ENCODE measurements around the gene C10orf90.
"Not testable (repeated sequence)": the region's sequence is repeated elsewhere in the genome, so short reads cannot be mapped to it uniquely, and the experiment has no call there.

C10orf90 gene

DNA sequence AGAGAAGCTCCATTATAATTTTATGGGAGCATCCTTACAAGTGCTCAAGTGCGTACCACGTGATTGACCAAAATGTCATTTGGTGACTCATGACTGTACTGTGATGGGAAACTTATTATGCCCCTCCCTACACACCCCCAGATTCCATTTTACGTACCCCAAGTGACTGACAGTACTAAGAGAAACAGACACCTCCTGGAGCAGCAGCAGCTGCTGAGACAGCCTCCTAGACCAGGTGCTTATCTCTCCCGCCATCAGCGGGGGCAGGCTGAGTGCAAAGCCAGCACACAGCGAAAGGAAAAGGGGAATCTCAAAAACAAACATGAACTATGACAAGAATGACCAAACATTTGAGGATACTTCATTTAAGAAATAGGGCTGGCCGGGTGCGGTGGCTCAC, 278.0 kb downstream of the C10orf90 start:
- no peak for DNase-seq (ENCODE audit: low read depth in 2 of 2)

DNA sequence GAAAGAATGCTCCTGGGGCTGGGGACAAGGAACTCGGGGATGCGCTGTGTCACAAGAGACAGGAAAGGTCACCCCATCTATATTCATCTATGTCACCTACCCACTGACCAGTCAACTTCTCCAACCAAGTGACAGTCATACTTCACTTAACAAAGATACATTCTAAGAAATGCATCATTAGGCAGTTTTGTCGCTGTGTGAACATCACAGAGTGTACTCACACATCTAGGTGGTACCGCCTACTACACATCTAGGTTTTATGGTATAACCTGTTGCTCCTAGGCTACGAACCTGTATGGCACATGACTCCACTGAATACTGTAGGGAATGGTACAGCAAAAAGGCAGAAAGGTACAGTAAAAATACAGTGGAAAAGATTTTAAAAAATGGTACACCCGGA, 278.4 kb downstream of the C10orf90 start:
- no peak for DNase-seq (ENCODE audit: low read depth in 2 of 2)

DNA sequence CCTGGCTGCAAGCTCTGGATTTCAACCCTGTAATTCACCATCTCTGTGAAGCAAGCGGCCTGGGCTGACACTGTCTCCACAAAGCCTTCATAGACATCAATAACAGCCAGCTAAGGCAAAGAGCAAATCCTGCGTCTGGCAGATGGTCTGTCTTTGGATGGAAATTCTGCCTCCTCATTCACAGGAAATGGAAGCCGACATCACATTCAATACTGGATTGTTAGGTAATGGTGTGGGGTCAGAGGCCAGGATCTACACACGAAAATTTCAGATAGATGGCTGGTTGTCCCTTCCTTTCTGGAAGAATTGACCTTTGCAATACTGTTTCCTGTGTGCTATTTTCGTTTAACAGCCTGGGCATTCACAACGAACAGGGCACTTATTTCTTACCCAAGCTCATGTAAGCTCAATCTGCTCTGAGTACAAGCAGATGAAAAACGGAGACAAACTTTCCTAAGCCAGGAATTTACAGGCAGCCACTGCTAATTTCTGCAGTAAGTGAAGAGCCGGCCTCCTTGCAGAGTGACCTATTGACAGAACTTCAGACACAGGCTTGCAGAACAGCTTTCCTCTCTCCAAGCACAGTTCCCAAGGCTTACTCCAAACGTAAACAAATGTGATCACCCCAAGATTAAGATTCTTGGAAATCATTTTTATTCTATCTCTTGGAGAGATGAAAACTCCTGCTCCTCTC, 279.2 kb downstream of the C10orf90 start:
- no peak for DNase-seq (ENCODE audit: low read depth in 2 of 2)

DNA sequence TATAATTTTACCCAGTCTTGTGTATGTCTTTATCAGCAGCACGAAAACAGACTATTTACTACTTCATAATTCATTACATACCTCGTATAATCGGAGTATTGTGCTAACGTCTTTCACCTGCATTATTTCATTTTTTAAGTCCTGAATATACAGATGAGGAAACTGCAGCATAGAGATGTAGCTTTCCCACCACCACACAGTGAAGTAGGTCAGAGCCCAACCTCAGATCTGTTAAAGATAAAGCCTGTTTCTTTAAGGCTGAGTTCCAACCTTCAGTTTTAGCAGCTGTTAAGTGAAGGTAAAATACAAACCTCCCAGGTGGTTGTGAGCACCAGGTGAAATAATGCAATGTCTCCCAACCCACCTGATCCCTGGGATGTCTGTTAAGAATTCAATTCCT, 280.2 kb downstream of the C10orf90 start:
- no peak for DNase-seq (ENCODE audit: low read depth in 2 of 2)

DNA sequence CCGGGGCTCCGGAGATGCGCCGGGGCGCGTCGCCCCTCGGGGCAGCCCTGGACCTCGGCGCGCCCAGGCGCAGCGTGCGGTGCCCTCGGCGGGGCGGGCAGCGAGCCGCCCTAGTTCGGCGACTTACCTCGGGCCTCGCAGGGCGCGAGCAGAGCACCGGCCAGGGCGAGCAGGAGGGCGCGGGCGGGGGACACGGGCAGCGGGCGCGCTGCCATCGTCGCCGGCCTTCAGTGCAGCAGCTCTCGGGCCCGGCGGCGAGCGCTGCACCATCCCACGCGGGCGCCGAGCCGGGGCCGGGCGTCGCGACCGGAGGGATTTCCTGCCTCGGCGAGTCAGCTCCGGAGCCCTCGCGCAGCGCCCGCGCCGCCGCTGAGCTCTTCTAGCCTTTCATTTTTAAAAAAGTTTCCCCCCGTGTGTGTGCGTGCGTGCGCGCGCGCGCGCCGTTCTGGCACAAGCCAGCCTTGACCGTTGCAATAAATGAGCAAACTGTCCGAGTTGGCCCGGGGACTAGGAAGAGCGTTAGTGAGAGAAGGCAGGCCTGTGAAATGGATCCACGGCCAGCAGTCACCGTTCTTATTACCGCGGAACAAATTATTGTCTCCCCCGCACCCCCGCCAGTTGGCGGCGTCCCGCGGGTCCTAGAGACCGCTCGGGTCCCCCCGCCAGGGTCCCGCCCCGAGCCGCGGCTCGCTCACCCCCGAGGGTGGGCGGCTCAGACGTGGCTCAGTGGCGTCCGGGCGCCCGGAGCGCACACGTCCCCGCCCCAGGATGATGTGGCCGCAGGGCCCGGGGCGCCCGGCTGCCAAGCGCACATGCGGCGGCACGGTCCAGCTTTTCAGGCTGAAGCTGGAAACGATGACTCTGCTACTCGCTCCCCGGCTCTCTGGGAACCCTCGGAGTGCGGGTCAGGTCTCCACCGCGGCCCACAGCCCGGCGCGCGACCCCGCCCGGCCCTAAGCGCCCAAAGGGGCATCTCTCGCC, 282.3 kb downstream of the C10orf90 start, which contains the start of gene ADAM12:
Gene ADAM12, minus strand, starts transcription at position 547 of the 981 bp plus-strand sequence. Its CDS starts 332 bp downstream, at position 215.
- DNase-seq (ENCODE audit: low read depth in 2 of 2), result no peak

DNA sequence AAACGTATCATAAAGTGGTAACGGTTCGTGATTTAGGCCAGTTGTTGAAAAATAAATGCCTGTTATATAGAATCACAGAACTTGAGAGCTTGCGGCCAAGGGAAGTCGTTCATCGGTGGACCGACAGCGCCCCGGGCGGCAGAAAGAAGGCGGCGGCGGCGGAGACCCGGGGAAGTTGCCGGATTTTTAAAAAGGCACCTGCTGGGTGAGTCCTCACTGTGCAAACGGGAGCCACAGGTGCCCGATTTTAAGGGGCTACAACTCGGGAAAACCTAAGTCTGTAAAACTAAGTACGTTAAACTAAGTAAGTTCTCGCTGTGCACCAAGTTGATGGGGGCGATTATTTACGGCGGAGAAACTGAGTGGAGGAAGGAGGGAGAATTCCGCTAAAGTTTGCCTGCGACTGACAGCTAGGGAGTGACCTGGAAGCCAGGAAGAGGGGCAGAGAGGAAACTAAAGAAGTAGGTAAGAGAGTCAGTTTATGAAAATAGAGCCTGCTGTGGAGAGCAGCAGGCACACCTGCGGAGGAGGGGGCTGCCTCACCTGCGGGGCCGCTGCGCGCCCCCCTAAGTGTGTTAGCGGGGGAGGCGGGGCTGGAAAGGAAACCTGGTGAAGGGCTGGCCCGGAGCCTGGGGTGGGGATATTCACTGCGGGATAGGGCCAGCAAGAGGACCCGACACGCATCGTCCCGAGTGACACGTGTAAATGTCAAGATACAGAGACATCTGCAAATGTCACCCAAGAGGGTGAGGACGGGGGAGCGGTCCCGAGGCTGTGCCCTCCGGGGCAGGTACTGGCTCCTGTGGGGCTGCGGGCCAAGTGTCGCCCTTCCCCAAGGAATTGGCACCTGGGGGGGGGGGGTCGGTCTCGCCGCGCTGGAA, 283.2 kb downstream of the C10orf90 start:
- peak; percentile 18 to 39 for DNase-seq (ENCODE audit: low read depth in 2 of 2)

DNA sequence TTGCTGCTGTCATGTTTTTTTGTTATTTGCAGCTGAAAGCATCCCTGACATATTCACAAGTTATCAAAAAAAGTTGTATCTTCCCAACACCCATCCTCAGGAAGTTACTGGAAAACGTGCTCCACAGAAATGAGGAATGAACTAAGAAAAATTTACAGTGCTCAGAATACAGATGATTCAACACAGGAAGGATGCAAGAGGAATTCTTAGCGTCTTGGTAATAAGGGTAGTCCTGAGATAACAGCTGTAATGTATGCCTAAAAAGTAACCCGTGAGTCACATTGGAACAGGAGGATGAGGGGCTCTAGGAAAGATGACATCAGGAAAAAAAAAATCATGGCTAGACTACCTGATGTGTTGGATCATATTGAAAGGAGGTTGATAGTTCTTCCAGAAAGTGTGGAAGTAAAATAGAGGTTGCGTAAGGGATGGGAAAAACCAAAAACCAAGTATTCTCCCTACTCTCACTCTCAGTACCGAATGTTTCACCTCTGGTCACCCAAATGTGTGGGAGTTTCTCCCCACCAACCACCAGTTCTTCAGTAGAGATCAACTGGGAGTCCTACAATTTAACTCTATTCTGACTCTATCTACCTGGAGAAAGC, 286.1 kb downstream of the C10orf90 start:
- DNase-seq (ENCODE audit: low read depth in 2 of 2), result no peak

DNA sequence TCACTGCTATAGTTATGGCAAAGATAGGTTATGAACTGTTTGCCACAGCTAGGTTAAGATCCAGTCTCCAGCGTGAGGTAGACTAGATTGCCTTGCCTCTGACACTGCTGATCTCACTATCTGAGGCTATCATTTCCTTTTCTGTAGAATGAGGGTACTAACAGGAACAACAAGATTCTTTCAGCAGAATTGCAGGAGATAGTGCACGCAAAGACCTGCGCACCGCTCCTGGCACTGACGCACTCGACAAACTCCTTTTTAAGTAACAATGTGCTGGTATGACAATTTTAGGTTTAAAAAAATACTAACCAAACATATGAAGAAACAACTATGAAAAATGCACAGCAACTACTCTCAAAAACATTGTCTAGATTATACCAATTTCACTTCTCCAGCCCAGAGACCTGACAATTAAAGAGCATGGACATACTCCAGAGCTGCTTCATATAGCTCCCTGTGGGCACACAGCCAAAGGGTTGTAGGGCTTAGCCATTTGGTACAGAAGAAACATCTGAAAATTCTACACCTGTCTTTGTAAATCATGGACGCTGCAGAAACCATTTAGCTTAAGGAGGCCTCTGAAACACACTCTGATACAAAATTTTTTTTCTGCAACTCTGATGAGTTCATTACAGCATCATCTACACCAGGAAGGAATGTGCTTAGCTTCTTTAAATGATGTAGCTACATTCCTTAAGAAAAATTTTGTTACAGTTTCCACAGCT, 290.0 kb downstream of the C10orf90 start:
- no peak for DNase-seq (ENCODE audit: low read depth in 2 of 2)

DNA sequence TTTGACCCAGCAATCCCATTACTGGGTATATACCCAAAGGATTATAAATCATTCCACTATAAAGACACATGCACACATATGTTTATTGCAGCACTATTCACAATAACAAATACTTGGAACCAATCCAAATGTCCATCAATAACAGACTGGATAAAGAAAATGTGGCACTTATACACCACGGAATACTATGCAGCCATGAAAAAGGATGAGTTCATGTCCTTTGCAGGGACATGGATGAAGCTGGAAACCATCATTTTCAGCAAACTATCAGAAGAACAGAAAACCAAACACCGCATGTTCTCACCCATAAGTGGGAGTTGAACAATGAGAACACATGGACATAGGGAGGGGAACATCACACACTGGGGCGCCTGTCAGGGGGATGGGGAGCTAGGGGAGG, 291.3 kb downstream of the C10orf90 start:
- not testable (repeated sequence) for DNase-seq (ENCODE audit: low read depth in 2 of 2)

DNA sequence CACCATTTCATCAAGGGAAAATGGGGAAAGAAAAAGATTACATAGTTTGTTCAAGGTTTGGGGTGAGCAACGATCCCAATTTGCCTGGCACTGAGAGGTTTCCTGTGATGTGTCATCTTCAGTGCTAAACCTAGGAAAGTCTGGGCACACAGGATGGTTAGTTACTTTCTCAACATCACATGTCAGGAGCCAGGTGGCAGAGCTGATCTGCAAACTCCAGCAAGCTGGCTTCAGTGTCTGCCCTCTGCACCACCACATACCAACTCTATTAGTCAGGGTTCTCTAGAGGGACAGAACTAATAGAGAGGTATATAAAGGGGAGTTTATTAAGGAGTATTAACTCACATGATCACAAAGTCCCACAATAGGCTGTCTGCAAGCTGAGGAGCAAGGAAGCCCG, 293.5 kb downstream of the C10orf90 start:
- no peak for DNase-seq (ENCODE audit: low read depth in 2 of 2)

DNA sequence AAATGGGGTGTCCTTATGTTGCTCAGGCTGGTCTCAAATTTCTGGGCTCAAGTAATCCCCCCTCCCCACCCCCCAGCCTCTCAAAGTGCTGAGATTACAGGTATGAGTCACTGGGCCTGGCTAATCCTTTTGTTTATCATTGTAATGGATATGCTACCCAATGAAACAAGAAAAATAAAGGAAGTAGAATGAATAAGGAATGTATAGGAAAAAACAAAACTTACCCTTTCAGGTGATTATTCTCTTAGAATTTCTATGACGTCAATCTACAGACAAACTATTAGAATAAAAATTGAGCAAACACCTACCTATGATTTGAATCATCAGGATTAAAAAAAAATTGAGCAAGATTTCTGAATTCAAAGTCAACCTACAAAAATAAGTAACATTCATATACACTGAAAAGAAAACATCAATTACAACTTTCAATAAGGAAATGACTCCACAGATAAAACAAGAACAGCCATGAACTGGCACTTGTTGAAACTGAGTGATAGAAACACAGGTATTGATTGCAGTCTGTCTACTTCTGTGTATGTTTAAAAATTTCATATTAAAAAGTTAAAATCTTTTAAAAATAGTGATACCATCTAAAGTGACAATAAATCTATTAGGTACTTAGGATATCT, 294.5 kb downstream of the C10orf90 start:
- DNase-seq (ENCODE audit: low read depth in 2 of 2), result no peak

DNA sequence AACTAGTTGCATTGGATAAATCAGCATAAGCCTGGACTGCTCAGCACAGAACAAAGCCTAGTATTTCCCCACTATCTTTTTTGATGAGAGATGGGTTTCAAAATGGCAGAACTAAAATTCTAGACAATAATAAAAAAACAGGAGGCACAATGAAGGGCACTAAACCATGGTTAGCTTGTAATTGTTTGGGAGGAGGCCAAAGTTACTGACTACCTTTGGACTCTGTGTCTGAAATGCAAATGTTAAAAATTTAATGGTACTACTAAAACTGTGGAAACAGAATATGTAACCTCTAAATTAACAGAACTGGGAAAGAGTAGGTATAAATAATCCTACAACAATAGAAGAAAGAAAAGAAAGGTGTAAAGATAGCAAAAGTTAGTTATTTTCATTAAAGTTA, 295.2 kb downstream of the C10orf90 start:
- DNase-seq (ENCODE audit: low read depth in 2 of 2), result no peak
